K562 (cell line): ENCODE data around the gene SORCS2. TPM values are rescaled to one million over a fixed set of nuclear protein-coding genes. Genes with fewer than 3 reads are reported as not detected.

ENCODE experiments used
- ATF3 ChIP-seq, 2 experiments: fragments of 450-650 bp in 1 of 2; sonication (generic) in 1 of 2; formaldehyde crosslinking in 1 of 2; IDR thresholded peaks in 1 of 2; conservative IDR thresholded peaks in 1 of 2; 2 replicates each; pipeline versions ENCODE4 v1.6.1 to v1.8.1; 2016 to 2023; ENCODE audit warnings: mild to moderate bottlenecking in 2 of 2, moderate library complexity in 2 of 2, inconsistent platforms in 1 of 2, missing genetic modification reagents in 1 of 2
- CREB1 ChIP-seq, 2 experiments: sonication (generic) in 1 of 2; formaldehyde crosslinking in 1 of 2; IDR thresholded peaks; 2 replicates each; pipeline versions ENCODE4 v1.6.1 to v1.8.0; 2012 to 2022; ENCODE audit warnings: inconsistent platforms in 1 of 2, mild to moderate bottlenecking in 1 of 2, missing genetic modification reagents in 1 of 2, moderate library complexity in 1 of 2
- CREM ChIP-seq: IDR thresholded peaks from 2 replicates; pipeline ENCODE4 v1.6.1; 2014; ENCODE audit warnings: antibody characterized with exemption, low read depth
- EGR1 ChIP-seq: fragments of 450-650 bp; conservative IDR thresholded peaks from 2 replicates; pipeline ENCODE4 v1.6.1; 2017; ENCODE audit warnings: mild to moderate bottlenecking
- ETV1 ChIP-seq: fragments of 450-650 bp; conservative IDR thresholded peaks from 2 replicates; pipeline ENCODE4 v1.6.1; 2016; ENCODE audit warnings: missing genetic modification characterization, control low read depth, low read depth, missing compliant biosample characterization
- IRF9 ChIP-seq: fragments of 450-650 bp; IDR thresholded peaks from 2 replicates; pipeline ENCODE4 v1.6.1; 2016; ENCODE audit warnings: missing biosample characterization, missing genetic modification characterization
- JUND ChIP-seq, 2 experiments: IDR thresholded peaks; 2 replicates in 1 of 2; 3 replicates in 1 of 2; pipeline ENCODE4 v1.6.1; 2011; ENCODE audit warnings: borderline replicate concordance in 2 of 2, low read depth in 2 of 2, low read length in 2 of 2, improper control_type of control experiment in 1 of 2, missing biosample characterization in 1 of 2, missing genetic modification characterization in 1 of 2, missing genetic modification reagents in 1 of 2
- L3MBTL2 ChIP-seq: fragments of 450-650 bp; IDR thresholded peaks from 2 replicates; pipeline ENCODE4 v1.6.1; 2016; ENCODE audit warnings: mild to moderate bottlenecking, moderate library complexity
- MAX ChIP-seq: sonication (generic); formaldehyde crosslinking; IDR thresholded peaks from 2 replicates; pipeline ENCODE4 v1.9.0; 2022; ENCODE audit warnings: mild to moderate bottlenecking, missing genetic modification reagents
- MEIS2 ChIP-seq: fragments of 450-650 bp; IDR thresholded peaks from 2 replicates; pipeline ENCODE4 v1.6.1; 2014; ENCODE audit warnings: mild to moderate bottlenecking; ENCODE audit not compliant: partially characterized antibody
- RERE ChIP-seq: sonication (generic); formaldehyde crosslinking; IDR thresholded peaks from 2 replicates; pipeline ENCODE4 v1.8.0; 2023; ENCODE audit warnings: missing genetic modification reagents, mild to moderate bottlenecking, borderline replicate concordance
- RNF2 ChIP-seq: sonication (generic); IDR thresholded peaks from 2 replicates; pipeline ENCODE4 v1.6.1; 2016
- TRIM28 ChIP-seq: fragments of 450-650 bp; IDR thresholded peaks from 2 replicates; pipeline ENCODE4 v1.6.1; 2017
- USF1 ChIP-seq: sonication (generic); formaldehyde crosslinking; IDR thresholded peaks from 2 replicates; pipeline ENCODE4 v1.9.0; 2022; ENCODE audit warnings: mild to moderate bottlenecking, missing genetic modification reagents
- ZC3H4 ChIP-seq: sonication (generic); formaldehyde crosslinking; IDR thresholded peaks from 2 replicates; pipeline ENCODE4 v1.9.0; 2021; ENCODE audit warnings: missing genetic modification reagents, borderline replicate concordance
- ZNF41 ChIP-seq: fragments of 250-450 bp; sonication (Bioruptor Pico); conservative IDR thresholded peaks from 2 replicates; pipeline ENCODE4 v1.4.0; 2020; ENCODE audit warnings: mild to moderate bottlenecking
- ZNF589 ChIP-seq: fragments of 200-800 bp; sonication (Bioruptor generic); IDR thresholded peaks from 2 replicates; pipeline ENCODE4 v1.6.1; 2016; ENCODE audit warnings: low read depth, missing genetic modification characterization, missing compliant biosample characterization
- polyA plus RNA-seq, 8 experiments: library from polyadenylated mRNA; depleted of rRNA in 4 of 8; stranded (reverse) in 5 of 8; unstranded in 3 of 8; fragments of >200 nt; fragmentation: Nextera tagmentation in 2 of 8; fragmentation: Illumina TruSeq in 1 of 8; extraction: Ambion mirVana in 2 of 8; extraction: Trizol in 1 of 8; gene quantifications; 2 replicates each; pipeline versions ENCODE4 v1.2.1 to v1.2.3, GENCODE V29; 2011 to 2014; ENCODE audit warnings: inconsistent platforms in 1 of 8, missing spikeins in 1 of 8
- total RNA-seq, 7 experiments: library from RNA; depleted of rRNA in 6 of 7; stranded (reverse); fragments of >200 nt in 6 of 7; fragmentation: Illumina TruSeq in 2 of 7; extraction: Trizol in 2 of 7; gene quantifications; 2 replicates each; pipeline versions ENCODE4 v1.2.1 to v1.2.3, GENCODE V29; 2011 to 2021; ENCODE audit warnings: low replicate concordance in 1 of 7

SORCS2 gene
- total and polyA plus RNA-seq, 9 of the 15 experiments (the other 6 are each of a cell fraction or from before 2014, with no cell fraction given): not detected

- no peak for TF ChIP-seq ZC3H4 (CRISPR knock-in tag)
- TF ChIP-seq EGR1: no peak
- peak; percentile 69 for TF ChIP-seq L3MBTL2
- TF ChIP-seq RERE (CRISPR knock-in tag): 0 out of 2 replicates have a peak, but pooled peaks have one; percentile 29
- peak; percentile 71 for TF ChIP-seq CREM
- TF ChIP-seq TRIM28: no peak
- TF ChIP-seq MAX: peak; percentile 89
- TF ChIP-seq ZNF41 (CRISPR knock-in tag): no peak
- peak; percentile 64 for TF ChIP-seq ETV1 (tag)
- peak; percentile 74 for TF ChIP-seq MEIS2
- peak; percentile 45 for TF ChIP-seq JUND (IDR thresholded peaks at IDR 0.05; ENCODE audit: borderline replicate concordance, low read depth, low read length)
- TF ChIP-seq JUND (tag; IDR thresholded peaks at IDR 0.05; ENCODE audit: borderline replicate concordance, low read depth, low read length): no peak
- no peak for TF ChIP-seq IRF9
- no peak for TF ChIP-seq CREB1 (IDR thresholded peaks at IDR 0.05)
- peak; percentile 64 for TF ChIP-seq CREB1 (CRISPR knock-in tag; IDR thresholded peaks at IDR 0.05)
- TF ChIP-seq USF1: peak; percentile 44; the same call in 1 of the 2 replicates
- TF ChIP-seq ATF3 (IDR thresholded peaks at IDR 0.05): 0 out of 2 replicates have a peak, but pooled peaks have one; percentile 8
- no peak for TF ChIP-seq ATF3 (CRISPR knock-in tag; conservative IDR thresholded peaks at IDR 0.05)
- TF ChIP-seq ZNF589 (CRISPR knock-in tag): 0 out of 2 replicates have a peak, but pooled peaks have one; percentile 60
- TF ChIP-seq RNF2: peak; percentile 50; the same call in 1 of the 2 replicates
These were observed 457.6 kb downstream of the SORCS2 start (continued) for GRCh38 chr4:7649741-7650531.
